SK-N-SH (cell line): Measurements from ENCODE around the gene CENPX. TPM values are rescaled to one million over a fixed set of nuclear protein-coding genes. Genes with fewer than 3 reads are reported as not detected.

ENCODE experiments used
- CTCF ChIA-PET: fragments of 300-600, 350-600 bp; formaldehyde crosslinking; extraction: SDS; loops from one replicate; lab custom pipeline; 2021; lab: Yijun Ruan, JAX
- POLR2A ChIA-PET: fragments of 350-600 bp; sonication (Branson Sonifier 250); formaldehyde crosslinking; extraction: SDS; loops from one replicate; lab custom pipeline; 2020; ENCODE audit warnings: antibody characterized with exemption, inconsistent platforms; lab: Yijun Ruan, JAX
- DNase-seq: peaks from one replicate; pipeline ENCODE4 v3.0.0; 2012
- H2AFZ ChIP-seq: fragments of 200-600 bp; sonication (generic); 2 replicates; pipeline ENCODE4 v1.8.1; 2016; ENCODE audit warnings: antibody characterized with exemption, mild to moderate bottlenecking, low read depth
- H3F3A ChIP-seq: fragments of 200-600 bp; sonication (generic); replicated peaks from 2 replicates; pipeline ENCODE3; 2016; ENCODE audit warnings: antibody characterized with exemption, mild to moderate bottlenecking; ENCODE audit not compliant: insufficient read depth
- H3K27ac ChIP-seq, 2 experiments: fragments of 200-500 bp in 1 of 2; fragments of 200-600 bp in 1 of 2; sonication (Bioruptor generic) in 1 of 2; sonication (generic), shearing (Covaris generic) in 1 of 2; 2 replicates each; pipeline versions ENCODE4 v1.5.1 to v1.6.1; 2014 to 2016; ENCODE audit warnings: low read depth in 2 of 2, inconsistent platforms in 1 of 2, low read length in 1 of 2, mild to moderate bottlenecking in 1 of 2, mixed read lengths in 1 of 2
- H3K27me3 ChIP-seq: fragments of 200-600 bp; sonication (generic), shearing (Covaris generic); 2 replicates; pipeline ENCODE4 v1.6.1; 2016; ENCODE audit warnings: mixed run types; ENCODE audit not compliant: insufficient read depth
- H3K36me3 ChIP-seq, 2 experiments: fragments of 200-500 bp in 1 of 2; fragments of 200-600 bp in 1 of 2; sonication (Bioruptor generic) in 1 of 2; sonication (generic) in 1 of 2; replicated peaks in 1 of 2; 2 replicates each; pipeline versions ENCODE3 to v1.5.1; 2014 to 2016; ENCODE audit warnings: low read length in 1 of 2, mild to moderate bottlenecking in 1 of 2; ENCODE audit not compliant: insufficient read depth in 2 of 2, control insufficient read depth in 1 of 2
- H3K4me1 ChIP-seq, 2 experiments: fragments of 200-500 bp in 1 of 2; fragments of 200-600 bp in 1 of 2; sonication (Bioruptor generic) in 1 of 2; sonication (generic), shearing (Covaris generic) in 1 of 2; 2 replicates each; pipeline versions ENCODE4 v1.5.1 to v1.6.1; 2014 to 2016; ENCODE audit warnings: low read depth in 1 of 2, low read length in 1 of 2, mixed run types in 1 of 2; ENCODE audit not compliant: insufficient read depth in 2 of 2, control insufficient read depth in 1 of 2
- H3K4me2 ChIP-seq: fragments of 200-600 bp; sonication (generic), shearing (Covaris generic); 2 replicates; pipeline ENCODE4 v1.6.1; 2017; ENCODE audit warnings: mixed run types
- H3K4me3 ChIP-seq, 2 experiments: fragments of 200-500 bp in 1 of 2; fragments of 200-600 bp in 1 of 2; sonication (Bioruptor generic) in 1 of 2; sonication (generic), shearing (Covaris generic) in 1 of 2; 2 replicates each; pipeline versions ENCODE4 v1.5.1 to v1.8.1; 2014 to 2016; ENCODE audit warnings: low read depth in 2 of 2, inconsistent platforms in 1 of 2, low read length in 1 of 2, mild to moderate bottlenecking in 1 of 2, mixed read lengths in 1 of 2, moderate library complexity in 1 of 2
- H3K79me2 ChIP-seq: fragments of 200-600 bp; sonication (generic); 2 replicates; pipeline ENCODE4 v1.8.1; 2017; ENCODE audit warnings: mild to moderate bottlenecking; ENCODE audit not compliant: insufficient read depth
- H3K9ac ChIP-seq: fragments of 200-600 bp; sonication (generic); 2 replicates; pipeline ENCODE4 v1.6.1; 2017; ENCODE audit warnings: mixed run types
- H3K9me2 ChIP-seq: fragments of 200-600 bp; sonication (generic); 2 replicates; pipeline ENCODE4 v1.6.1; 2017; ENCODE audit warnings: mixed run types
- H3K9me3 ChIP-seq: fragments of 200-600 bp; sonication (generic); 2 replicates; pipeline ENCODE4 v1.6.1; 2017; ENCODE audit warnings: mixed run types, mild to moderate bottlenecking, moderate library complexity
- H4K20me1 ChIP-seq: fragments of 200-600 bp; sonication (generic); 2 replicates; pipeline ENCODE4 v1.6.1; 2017; ENCODE audit warnings: mild to moderate bottlenecking, mixed run types; ENCODE audit not compliant: insufficient read depth
- ELF1 ChIP-seq: IDR thresholded peaks from 2 replicates; pipeline ENCODE4 v1.4.0; 2012
- EP300 ChIP-seq, 2 experiments: IDR thresholded peaks; 2 replicates each; pipeline versions ENCODE4 v1.4.0 to v1.6.1; 2012; ENCODE audit warnings: borderline replicate concordance in 1 of 2, low read depth in 1 of 2, low read length in 1 of 2
- EZH2phosphoT487 ChIP-seq: fragments of 200-600 bp; sonication (generic); IDR thresholded peaks from 2 replicates; pipeline ENCODE4 v1.6.1; 2017; ENCODE audit warnings: low read depth, mixed run types, mild to moderate bottlenecking, antibody characterized with exemption, moderate library complexity, borderline replicate concordance
- FOXJ3 ChIP-seq: sonication (generic); formaldehyde crosslinking; IDR thresholded peaks from 2 replicates; pipeline ENCODE4 v1.5.1; 2020; ENCODE audit warnings: mild to moderate bottlenecking, missing genetic modification reagents
- JUND ChIP-seq: IDR thresholded peaks from 2 replicates; pipeline ENCODE4 v1.4.0; 2012
- MEF2A ChIP-seq: IDR thresholded peaks from 2 replicates; pipeline ENCODE4 v1.4.0; 2012; ENCODE audit warnings: low read depth, borderline replicate concordance
- PBX3 ChIP-seq: IDR thresholded peaks from 2 replicates; pipeline ENCODE4; 2012
- RCOR1 ChIP-seq: fragments of 150-350 bp; IDR thresholded peaks from 2 replicates; pipeline ENCODE4 v1.6.1; 2017; ENCODE audit warnings: antibody characterized with exemption, low read length
- RXRA ChIP-seq: IDR thresholded peaks from 2 replicates; pipeline ENCODE4 v1.4.0; 2012; ENCODE audit warnings: low read depth, mild to moderate bottlenecking, borderline replicate concordance
- SIN3A ChIP-seq: IDR thresholded peaks from 2 replicates; pipeline ENCODE4 v1.6.1; 2012; ENCODE audit warnings: low read depth, mild to moderate bottlenecking, low read length, moderate library complexity, borderline replicate concordance
- SMC3 ChIP-seq: IDR thresholded peaks from 2 replicates; pipeline ENCODE4 v1.6.1; 2012; ENCODE audit warnings: low read depth, low read length, improper control_type of control experiment
- YY1 ChIP-seq: IDR thresholded peaks from 2 replicates; pipeline ENCODE4 v1.4.0; 2012; ENCODE audit warnings: low read depth, mild to moderate bottlenecking
- ZBTB33 ChIP-seq: IDR thresholded peaks from 2 replicates; pipeline ENCODE4 v1.4.0; 2012; ENCODE audit warnings: low read depth, borderline replicate concordance
- WGBS: methylation state at CpG from one replicate; pipeline ENCODE4 v1.1.6; 2017; ENCODE audit warnings: low lambda C conversion rate; 5-methylcytosine and 5-hydroxymethylcytosine counted together
- polyA plus RNA-seq, 3 experiments: library from polyadenylated mRNA; depleted of rRNA; stranded (reverse); fragments of >200 nt; gene quantifications; 2 replicates each; pipeline ENCODE4 v1.2.3, GENCODE V29; 2012

Gene CENPX
- polyA plus RNA-seq, 1 of the 3 experiments (the other 2 are of a cell fraction), result 255 TPM

- TF ChIP-seq SMC3 (no peak), RCOR1 (no peak), RXRA (no peak), SIN3A (no peak), PBX3 (no peak), ELF1 (no peak), YY1 (no peak), EP300 (IDR thresholded peaks at IDR 0.05; ENCODE audit: borderline replicate concordance in 1 of 2, low read depth in 1 of 2, low read length in 1 of 2) (no peak), JUND (no peak), EZH2phosphoT487 (no peak), ZBTB33 (no peak), FOXJ3 (CRISPR knock-in tag) (no peak), MEF2A (no peak)
- Histone ChIP-seq H3F3A (peaks cover 26% of the 10 kb centered on the region), H3K4me1 (peaks cover 7 to 33% of the 10 kb centered on the region in 2 experiments), H3K27me3 (no peaks in the 10 kb centered on the region), H2AFZ (no peak overlapping the region), H3K4me3 (no peak overlapping the region), H3K9ac (no peak overlapping the region), H3K27ac (no peak overlapping the region), H4K20me1 (peaks cover 4% of the 10 kb centered on the region; the same call in 1 of the 2 replicates), H3K9me3 (no peaks in the 10 kb centered on the region), H3K9me2 (no peaks in the 10 kb centered on the region), H3K4me2 (no peak overlapping the region), H3K79me2 (no peaks in the 10 kb centered on the region), H3K36me3 (peaks cover 5 to 8% of the 10 kb centered on the region in 2 experiments)
- POLR2A ChIA-PET, result interaction anchor here (1.7 kb wide), 1 partner anchor 11 kb away, joined by 4 read pairs; the partner anchor contains the start of genes CENPX and LRRC45
- CTCF ChIA-PET, result interaction anchor here (1.0 to 35.7 kb wide), 11 partner anchors 11 to 201 kb away, joined by 3 to 1216 read pairs (median 27); partner anchors contain the start of genes CENPX, DUS1L, GPS1 and LRRC45
- 91% methylated on average over 23 of the region's 23 CpGs for WGBS
- no peak for DNase-seq
Observed at GRCh38 chr17:82034371-82035011, 11.8 kb upstream of the CENPX start.
